ENCODE data around the gene UTP11.

Gene UTP11

DNA sequence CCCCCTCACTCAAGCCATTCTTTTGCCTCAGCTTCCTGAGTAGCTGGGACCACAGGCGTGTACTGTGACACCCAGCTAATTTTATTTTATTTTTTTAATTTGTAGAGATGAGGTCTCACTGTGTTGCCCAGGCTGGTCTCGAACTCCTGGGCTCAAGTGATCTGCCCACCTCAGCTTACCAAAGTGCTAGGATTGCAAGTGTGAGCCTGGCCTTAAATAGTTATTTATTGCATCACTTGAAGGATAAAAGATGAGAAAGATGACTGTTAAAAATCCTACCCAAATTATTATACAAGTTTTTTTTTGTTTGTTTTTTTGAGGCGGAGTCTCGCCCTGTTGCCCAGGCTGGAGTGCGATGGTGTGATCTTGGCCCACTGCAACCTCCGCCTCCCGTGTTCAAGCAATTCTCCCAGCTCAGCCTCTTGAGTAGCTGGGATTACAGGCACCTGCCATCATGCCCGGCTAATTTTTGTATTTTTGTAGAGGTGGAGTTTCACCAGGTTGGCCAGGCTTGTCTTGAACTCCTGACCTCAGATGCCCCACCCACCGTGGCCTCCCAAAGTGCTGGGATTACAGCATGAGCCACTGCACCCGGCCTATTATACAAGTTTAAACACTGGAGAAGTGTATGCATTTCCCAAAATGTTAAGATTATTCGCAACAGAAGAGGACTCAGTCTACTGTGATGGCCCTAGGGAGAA is 2.3 kb downstream of the UTP11 start:
- Mint-ChIP-seq H3K9me3 (no peaks in the 10 kb centered on the region), H3K27ac (no peak overlapping the region), H3K36me3 (peaks cover 36% of the 10 kb centered on the region), H3K4me3 (no peak overlapping the region), H3K4me1 (peaks cover 31% of the 10 kb centered on the region), H3K27me3 (no peaks in the 10 kb centered on the region)
- no peak for ATAC-seq

DNA sequence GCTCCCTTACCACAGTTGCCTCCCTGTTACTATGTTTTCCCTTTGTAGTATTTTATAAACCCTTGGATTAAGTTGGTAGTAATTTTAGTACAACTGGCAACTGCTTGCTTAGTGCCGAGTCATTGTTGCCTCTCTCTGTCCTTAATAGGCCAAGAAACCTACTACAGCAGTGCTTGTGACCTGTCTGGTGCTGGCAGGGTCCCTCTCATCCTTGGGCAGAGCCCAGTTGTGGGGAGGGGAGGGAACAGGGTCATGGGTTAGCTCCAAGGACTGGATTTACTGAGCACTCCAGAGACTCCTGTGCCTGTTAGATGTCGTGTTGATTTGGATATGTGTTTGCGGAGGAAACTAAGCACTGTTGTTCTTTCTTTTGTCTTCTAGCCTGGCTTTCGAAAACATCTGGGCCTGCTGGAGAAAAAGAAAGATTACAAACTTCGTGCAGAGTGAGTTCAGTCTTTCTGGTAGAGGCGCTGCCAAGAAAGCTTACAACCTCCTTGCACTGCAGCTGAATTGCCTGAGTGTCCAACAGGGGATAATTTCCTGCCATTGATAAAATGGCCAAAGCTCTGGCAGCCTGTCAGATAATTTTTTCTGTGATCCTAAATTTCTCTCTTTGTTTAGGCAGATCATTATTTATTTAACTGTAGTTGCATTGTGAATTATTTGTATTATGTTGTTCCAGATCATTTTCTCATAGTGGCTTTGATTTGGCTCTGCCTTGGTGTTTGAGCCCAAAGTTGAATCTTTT is 3.6 kb downstream of the UTP11 start:
- H3K4me3 Mint-ChIP-seq, result no peak overlapping the region
- ATAC-seq, result no peak
- H3K9me3 Mint-ChIP-seq, result no peaks in the 10 kb centered on the region
- no peaks in the 10 kb centered on the region for H3K27me3 Mint-ChIP-seq
- H3K27ac Mint-ChIP-seq, result peak overlapping the region; percentile 11
- H3K4me1 Mint-ChIP-seq, result peaks cover 31% of the 10 kb centered on the region
- H3K36me3 Mint-ChIP-seq, result peaks cover 37% of the 10 kb centered on the region

DNA sequence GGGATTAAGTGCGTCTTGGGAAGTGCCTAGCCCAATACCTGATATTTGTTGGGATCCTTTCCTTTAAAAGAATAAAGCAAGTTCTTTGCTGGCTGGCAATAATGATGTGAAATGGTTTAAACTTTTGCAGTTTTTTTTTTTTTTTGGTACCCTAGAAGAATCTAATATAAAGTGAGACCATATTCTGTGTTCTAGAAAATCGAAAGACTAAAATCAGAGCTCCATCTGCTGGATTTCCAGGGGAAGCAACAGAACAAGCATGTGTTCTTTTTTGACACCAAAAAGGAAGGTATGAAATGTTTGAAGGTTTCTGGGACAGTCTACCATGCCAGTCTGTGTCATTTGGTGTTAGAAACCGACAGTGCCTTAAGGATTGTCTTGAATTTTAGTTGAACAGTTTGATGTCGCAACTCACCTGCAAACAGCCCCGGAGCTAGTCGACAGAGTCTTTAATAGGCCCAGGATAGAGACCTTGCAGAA is 6.4 kb downstream of the UTP11 start:
- H3K27me3 Mint-ChIP-seq, result no peaks in the 10 kb centered on the region
- H3K36me3 Mint-ChIP-seq, result peaks cover 57% of the 10 kb centered on the region
- ATAC-seq, result no peak
- no peak overlapping the region for H3K27ac Mint-ChIP-seq
- peaks cover 12% of the 10 kb centered on the region for H3K4me1 Mint-ChIP-seq
- no peak overlapping the region for H3K4me3 Mint-ChIP-seq
- no peaks in the 10 kb centered on the region for H3K9me3 Mint-ChIP-seq

DNA sequence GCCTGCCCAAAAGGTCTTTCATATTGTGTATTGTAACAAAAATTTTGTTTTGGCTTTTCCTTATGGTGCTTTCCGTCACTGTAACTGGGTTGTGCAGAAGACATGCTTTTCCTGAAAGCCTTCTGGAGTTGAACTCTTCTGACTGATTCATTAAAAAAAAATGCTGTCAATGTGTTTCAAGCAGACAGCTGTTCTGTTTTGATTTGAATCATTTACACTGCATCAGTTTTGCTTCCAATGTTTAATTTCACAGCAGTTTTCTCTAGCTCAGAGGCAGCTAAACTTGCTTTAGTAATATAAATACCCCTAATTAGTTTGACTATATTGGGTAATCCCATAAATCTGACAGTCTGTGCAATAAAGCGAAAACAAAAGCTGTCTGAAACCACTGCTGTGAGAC is 7.9 kb downstream of the UTP11 start:
- H3K27ac Mint-ChIP-seq, result no peak overlapping the region
- no peak overlapping the region for H3K4me3 Mint-ChIP-seq
- H3K4me1 Mint-ChIP-seq, result peaks cover 6% of the 10 kb centered on the region
- H3K9me3 Mint-ChIP-seq, result no peaks in the 10 kb centered on the region
- H3K27me3 Mint-ChIP-seq, result no peaks in the 10 kb centered on the region
- peaks cover 68% of the 10 kb centered on the region for H3K36me3 Mint-ChIP-seq
- ATAC-seq, result no peak

DNA sequence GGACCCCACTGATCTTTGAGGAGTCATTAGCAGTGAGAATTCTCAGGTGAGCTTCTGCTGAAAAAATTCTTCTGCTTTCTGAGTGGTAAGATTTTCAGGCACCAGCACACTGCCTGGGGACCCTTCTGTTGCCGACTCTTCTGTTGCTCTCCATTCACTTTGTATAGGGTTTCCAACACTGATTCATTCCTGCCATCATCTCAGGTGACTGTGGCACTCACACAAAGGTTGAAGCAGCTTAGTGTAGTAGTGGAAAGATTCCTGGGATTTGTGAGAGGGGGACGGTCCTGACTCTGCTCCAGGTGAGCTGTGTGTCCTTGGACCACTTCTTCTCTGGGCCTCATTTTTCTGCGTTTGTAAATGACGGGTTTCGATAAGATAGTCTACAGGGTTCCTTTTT is 9.4 kb downstream of the UTP11 start:
- Mint-ChIP-seq H3K4me3 (no peak overlapping the region), H3K27ac (no peak overlapping the region), H3K36me3 (peaks cover 61% of the 10 kb centered on the region)

DNA sequence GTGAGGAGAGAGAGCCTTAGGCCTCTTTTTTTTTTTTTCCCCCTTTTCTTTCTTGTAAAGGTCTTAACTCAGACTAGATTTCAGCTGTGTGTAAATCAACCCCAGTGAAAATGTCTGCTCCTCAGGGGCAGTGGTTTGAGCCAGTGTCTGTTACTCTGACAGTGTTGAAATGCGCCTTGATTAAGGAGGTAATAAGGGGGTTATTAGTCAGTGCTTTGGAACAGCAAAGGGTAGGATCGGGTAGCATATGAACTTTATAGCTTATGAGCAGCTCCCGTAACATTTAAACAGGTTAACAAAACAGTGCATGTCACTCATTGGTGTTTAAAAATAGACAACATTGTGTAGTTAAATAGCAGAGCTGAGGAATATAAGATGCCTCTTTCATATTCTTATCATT is 10.3 kb downstream of the UTP11 start:
- H3K4me3 Mint-ChIP-seq, result no peak overlapping the region
- no peak overlapping the region for H3K27ac Mint-ChIP-seq
- no peaks in the 10 kb centered on the region for H3K27me3 Mint-ChIP-seq
- no peak for ATAC-seq
- H3K4me1 Mint-ChIP-seq, result peaks cover 17% of the 10 kb centered on the region
- peaks cover 55% of the 10 kb centered on the region for H3K36me3 Mint-ChIP-seq
- H3K9me3 Mint-ChIP-seq, result no peaks in the 10 kb centered on the region

More for the DNA sequence above, 9.4 kb downstream of the UTP11 start:
- H3K4me1 Mint-ChIP-seq, result peaks cover 8% of the 10 kb centered on the region
- no peaks in the 10 kb centered on the region for H3K9me3 Mint-ChIP-seq
- H3K27me3 Mint-ChIP-seq, result no peaks in the 10 kb centered on the region
- no peak for ATAC-seq

DNA sequence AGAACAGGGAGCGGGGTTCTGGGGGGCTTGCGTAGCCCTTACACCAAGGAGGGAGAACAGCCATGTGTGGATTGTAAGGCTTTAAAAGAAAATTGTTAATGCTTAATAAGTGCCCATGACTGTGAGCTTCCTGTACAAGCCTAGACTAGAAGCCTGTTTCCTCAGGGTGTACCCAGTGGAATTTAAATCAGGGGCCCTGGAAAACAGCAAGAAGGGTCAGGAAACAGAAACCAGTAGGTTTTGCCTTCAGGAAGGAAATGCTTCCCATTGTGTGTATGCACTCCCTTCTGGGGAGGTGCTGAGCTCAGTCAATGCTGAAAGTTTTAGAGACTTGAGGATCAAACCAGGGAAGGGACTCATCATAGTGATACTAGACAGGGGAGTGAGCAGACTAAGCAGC is 12.7 kb downstream of the UTP11 start:
- no peak overlapping the region for H3K27ac Mint-ChIP-seq
- no peak overlapping the region for H3K4me3 Mint-ChIP-seq
- no peak for ATAC-seq
- peaks cover 36% of the 10 kb centered on the region for H3K36me3 Mint-ChIP-seq
- H3K9me3 Mint-ChIP-seq, result no peaks in the 10 kb centered on the region
- peaks cover 41% of the 10 kb centered on the region for H3K4me1 Mint-ChIP-seq
- H3K27me3 Mint-ChIP-seq, result no peaks in the 10 kb centered on the region

DNA sequence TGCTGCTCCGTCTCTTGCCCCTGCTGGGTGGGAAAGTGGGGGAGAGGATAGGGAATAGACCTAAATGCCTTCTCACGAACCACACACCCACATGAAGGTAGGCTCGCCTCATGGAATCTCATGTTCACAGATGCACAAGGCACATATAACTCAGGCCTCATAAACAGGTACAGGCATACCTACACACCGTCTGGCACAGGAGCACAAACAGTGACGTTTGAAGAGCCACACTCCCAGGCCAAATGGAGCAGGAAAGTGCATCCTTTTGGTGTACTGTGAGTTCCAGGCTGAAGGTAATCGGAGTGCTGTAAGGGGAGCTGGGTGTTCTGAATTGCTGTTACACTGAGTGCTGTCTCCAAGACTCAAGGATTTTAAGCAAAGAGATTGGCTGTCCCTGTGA is 13.1 kb downstream of the UTP11 start:
- Mint-ChIP-seq H3K9me3 (no peaks in the 10 kb centered on the region), H3K27me3 (no peaks in the 10 kb centered on the region), H3K36me3 (peaks cover 36% of the 10 kb centered on the region), H3K27ac (no peak overlapping the region), H3K4me3 (no peak overlapping the region), H3K4me1 (peaks cover 45% of the 10 kb centered on the region)
- ATAC-seq, result no peak

DNA sequence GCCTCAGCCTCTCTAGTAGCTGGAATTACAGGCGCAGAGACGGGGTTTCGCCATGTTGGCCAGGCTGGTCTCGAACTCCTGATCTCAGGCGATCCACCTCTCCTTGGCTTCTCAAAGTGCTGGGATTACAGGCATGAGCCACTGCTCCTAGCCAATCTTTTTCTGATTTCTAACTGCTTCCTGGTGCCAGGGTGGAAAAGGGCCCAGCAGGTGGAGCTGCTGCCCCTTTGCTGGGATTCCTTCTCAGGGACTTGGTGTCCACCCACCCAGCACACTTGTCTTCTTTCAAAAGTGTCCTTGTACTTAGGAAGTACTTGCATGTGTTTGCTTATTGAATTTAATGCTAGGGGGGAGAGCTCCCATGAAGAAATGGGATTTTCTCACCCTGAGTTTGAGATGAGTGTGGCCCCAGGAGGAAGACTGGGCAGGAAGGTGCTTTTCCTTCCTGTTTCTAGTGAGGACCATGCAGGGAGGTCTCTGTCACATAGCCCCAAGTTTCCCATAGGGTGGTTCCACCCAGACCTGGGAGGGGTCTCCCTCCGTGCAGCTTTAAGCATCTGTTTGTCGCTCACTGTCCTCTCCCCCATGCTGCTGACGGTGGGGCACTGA is 14.2 kb downstream of the UTP11 start:
- Mint-ChIP-seq H3K4me1 (peaks cover 53% of the 10 kb centered on the region), H3K4me3 (no peak overlapping the region), H3K27me3 (no peaks in the 10 kb centered on the region), H3K27ac (no peak overlapping the region), H3K36me3 (peaks cover 36% of the 10 kb centered on the region), H3K9me3 (no peaks in the 10 kb centered on the region)
- ATAC-seq, result no peak

DNA sequence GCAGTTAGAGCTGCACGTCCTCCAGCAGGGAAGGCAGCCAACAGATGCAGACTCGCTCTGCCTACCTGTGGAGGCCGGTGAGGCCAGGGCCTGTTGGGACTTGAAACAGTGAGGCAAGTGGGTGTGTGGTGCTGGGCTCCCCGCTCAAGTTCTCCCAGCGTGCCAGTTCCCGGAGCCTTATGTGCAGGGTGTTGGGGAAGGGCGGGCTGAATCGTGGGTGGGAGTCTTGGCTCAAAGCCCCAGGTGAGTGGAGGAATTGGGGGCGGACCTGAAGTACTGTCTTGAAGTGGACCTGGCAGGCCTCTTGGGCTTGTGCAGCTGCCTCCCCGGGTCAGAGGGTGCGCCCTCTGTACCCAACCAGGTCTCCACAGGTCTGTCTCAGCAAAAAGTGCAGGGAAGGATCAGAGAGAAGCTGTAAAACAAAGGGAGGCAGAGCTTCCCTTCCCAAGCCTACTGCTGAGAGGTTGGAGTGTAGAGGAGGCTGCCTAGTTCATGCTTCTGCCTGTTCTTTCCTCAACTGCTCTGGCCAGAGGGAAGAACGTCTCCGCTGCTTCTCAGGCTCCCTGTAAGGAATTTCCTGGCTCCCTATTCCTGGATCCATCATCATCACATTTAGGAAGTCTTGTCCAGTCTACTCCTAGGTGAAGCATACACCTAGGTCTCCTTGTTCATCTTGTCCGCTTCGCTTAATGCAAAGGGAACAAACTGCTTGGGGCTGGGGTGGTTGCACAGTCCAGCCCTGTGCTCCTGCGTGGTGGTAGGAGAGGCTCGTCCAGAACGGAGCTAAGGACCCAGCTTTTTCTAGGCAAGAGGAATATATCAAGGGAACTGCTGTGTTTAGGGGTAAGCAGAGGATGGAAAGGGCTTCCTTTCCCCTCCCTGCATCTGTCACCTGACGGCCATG is 14.9 kb downstream of the UTP11 start:
- peaks cover 53% of the 10 kb centered on the region for H3K4me1 Mint-ChIP-seq

DNA sequence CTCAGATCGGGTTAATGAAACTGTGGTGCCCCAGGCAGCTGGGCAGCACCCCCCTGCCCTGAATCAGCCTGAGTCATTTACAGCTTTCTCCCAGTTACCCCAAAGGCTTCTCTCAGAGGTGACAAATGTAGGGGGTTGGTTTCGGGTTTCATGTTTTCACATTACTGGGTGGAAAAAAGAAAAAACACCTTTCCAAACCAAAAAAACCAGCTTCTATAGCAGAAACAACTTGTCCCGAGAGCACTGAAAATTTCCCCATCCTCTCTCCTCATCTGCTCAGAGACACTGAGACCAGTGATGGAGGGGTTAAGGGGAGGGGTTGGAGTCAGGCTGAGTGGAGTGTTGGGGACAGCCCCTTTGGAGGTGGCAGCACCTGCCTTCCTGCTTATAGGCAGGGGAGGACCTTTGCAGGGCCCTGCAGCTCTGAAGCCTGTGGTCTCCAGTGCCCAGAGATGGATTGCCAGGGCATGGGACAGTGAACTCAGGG is 15.6 kb downstream of the UTP11 start:
- Mint-ChIP-seq H3K27ac (peak overlapping the region; percentile 68), H3K36me3 (peaks cover 23% of the 10 kb centered on the region), H3K4me1 (peaks cover 53% of the 10 kb centered on the region), H3K9me3 (no peaks in the 10 kb centered on the region), H3K4me3 (peak overlapping the region; percentile 11), H3K27me3 (no peaks in the 10 kb centered on the region)
- ATAC-seq, result peak; percentile 94

More for the DNA sequence above, 14.9 kb downstream of the UTP11 start:
- Mint-ChIP-seq H3K27me3 (no peaks in the 10 kb centered on the region), H3K27ac (peak overlapping the region; percentile 68), H3K9me3 (no peaks in the 10 kb centered on the region), H3K36me3 (peaks cover 30% of the 10 kb centered on the region), H3K4me3 (no peak overlapping the region)
- ATAC-seq, result no peak

DNA sequence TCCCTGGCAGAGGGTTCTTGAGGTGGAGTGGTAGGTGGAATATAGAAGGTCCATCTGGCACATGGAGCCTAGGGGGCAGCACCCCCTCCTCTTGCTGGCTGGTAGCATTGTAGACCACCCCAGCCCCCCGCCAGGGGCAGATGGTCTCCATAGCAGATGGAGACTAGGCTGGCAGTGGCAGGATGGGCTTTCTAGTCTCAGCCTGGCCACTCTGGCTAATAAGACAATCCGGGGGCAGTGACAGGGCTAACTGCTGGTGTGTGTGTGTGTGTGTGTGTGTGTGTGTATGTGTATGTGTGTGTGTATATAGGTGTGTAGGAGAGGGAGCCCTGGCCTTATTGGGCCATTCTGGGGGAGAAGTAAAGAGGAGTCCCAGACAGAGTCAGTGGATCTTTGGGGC is 16.1 kb downstream of the UTP11 start:
- H3K27me3 Mint-ChIP-seq, result peaks cover 3% of the 10 kb centered on the region
- no peak for ATAC-seq
- peaks cover 53% of the 10 kb centered on the region for H3K4me1 Mint-ChIP-seq
- peaks cover 19% of the 10 kb centered on the region for H3K36me3 Mint-ChIP-seq
- H3K4me3 Mint-ChIP-seq, result peak overlapping the region; percentile 11
- H3K9me3 Mint-ChIP-seq, result no peaks in the 10 kb centered on the region
- H3K27ac Mint-ChIP-seq, result peak overlapping the region; percentile 68

DNA sequence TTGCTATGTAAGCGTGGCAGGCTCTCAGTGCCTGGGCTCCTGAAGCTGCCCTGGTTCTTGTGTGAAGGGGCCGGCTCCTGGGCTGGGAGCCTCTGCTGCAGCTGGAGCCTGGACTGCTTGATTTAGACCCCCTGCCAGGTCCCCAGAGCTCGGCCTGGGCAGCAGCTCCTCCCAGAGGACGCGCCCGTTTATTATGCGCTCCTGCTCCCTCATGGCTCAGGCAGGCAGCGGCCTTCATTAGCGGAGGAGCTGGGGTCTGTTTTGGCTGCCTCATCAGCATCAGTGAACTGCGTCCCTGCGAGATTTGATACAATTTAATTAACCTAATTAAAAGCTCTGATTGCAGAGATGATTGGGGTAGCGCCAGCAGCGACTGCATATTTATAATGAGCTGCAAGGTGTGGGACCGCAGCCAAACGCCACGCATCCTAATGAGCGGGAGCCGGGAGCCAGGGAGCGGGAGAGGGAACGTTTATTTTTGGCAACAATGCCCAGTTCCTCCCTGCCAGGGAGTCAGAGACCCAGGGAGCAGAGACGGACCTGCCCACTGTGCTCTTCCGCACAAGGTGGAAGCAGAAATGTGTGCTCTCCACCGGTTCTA is 16.6 kb downstream of the UTP11 start:
- Mint-ChIP-seq H3K36me3 (peaks cover 15% of the 10 kb centered on the region), H3K4me3 (no peak overlapping the region), H3K27ac (peak overlapping the region; percentile 68), H3K27me3 (peaks cover 8% of the 10 kb centered on the region), H3K4me1 (peaks cover 53% of the 10 kb centered on the region), H3K9me3 (no peaks in the 10 kb centered on the region)
- no peak for ATAC-seq

DNA sequence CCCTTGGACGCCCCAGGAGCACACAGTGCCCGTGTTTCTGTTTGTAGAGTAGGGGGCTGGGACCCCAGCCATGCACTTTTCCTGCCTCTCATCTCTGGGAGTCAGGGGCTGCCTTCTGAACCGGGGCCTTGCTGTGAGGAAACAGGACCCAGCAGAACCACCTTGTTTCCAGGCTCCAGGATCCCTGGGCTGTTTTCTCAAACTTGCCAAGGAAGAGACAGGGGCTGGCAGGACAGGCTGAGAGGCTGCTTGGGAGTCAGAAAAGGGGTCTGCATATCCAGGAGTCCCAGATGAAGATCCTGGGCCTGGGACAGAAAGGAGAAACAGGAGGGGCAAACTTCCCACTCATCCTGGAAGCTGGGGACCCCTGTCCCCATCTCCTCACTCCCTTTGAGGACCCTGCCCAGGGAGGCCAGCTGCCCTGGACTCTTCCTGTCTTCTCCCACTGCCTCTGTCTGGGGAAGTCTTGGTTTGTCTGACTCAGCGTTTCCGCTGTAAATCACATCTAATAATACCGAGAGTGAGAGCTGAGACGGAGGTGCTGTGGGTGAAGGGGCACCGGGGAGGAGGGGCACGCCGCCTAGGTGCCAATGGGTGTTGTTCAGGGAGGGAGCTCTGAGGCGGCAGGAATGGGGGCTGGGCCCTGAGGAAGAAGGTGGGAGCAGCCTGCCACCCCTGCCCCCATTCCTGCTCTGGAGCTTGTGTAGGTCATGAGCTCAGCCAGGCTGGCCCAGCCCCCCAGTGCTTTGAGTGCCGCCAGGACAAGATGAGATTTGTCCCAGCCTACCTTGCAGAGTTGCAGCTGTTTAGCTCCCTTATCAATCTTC is 17.4 kb downstream of the UTP11 start:
- Mint-ChIP-seq H3K4me3 (peak overlapping the region; percentile 22), H3K27me3 (peaks cover 15% of the 10 kb centered on the region), H3K27ac (peak overlapping the region; percentile 68), H3K36me3 (peaks cover 11% of the 10 kb centered on the region), H3K4me1 (peaks cover 53% of the 10 kb centered on the region), H3K9me3 (no peaks in the 10 kb centered on the region)
- ATAC-seq, result peak; percentile 71

All from stimulated activated memory B cell treated with anti-CD40 and anti-IgM and Interleukin-4, amounts not matched to agents 10 μg/mL and 1 μg/mL and 100 μg/mL, for 72 hours (primary cell).